ENCODE results near the gene VRK2. TPM values are rescaled to one million over a fixed set of nuclear protein-coding genes. Genes with fewer than 3 reads are reported as not detected.
"Not testable (repeated sequence)": the region's sequence is repeated elsewhere in the genome, so short reads cannot be mapped to it uniquely, and the experiment has no call there.

VRK2 gene
- total and polyA plus RNA-seq, 5 donors from 2014 or later, result 20.5 to 28.6 (median 24.0) TPM

GRCh38 chr2:58135861-58136260 lies 89.3 kb downstream of the VRK2 start:
- Mint-ChIP-seq H3K27me3 (no peaks in the 10 kb centered on the region), H3K27ac (no peak overlapping the region), H3K9me3 (no peaks in the 10 kb centered on the region), H3K36me3 (peaks cover 34% of the 10 kb centered on the region), H3K4me3 (no peak overlapping the region), H3K4me1 (no peaks in the 10 kb centered on the region)
- DNase-seq, result no peak
- H3K27me3 ChIP-seq (ENCODE audit: control insufficient read depth, insufficient read depth, low read length), result no peaks in the 10 kb centered on the region
- H3K4me3 ChIP-seq (ENCODE audit: low read depth, low read length), result no peak overlapping the region
- no peak overlapping the region for H3K27ac ChIP-seq (ENCODE audit: insufficient read depth, low read length, poor library complexity, severe bottlenecking)
- peaks cover 13% of the 10 kb centered on the region for H3K36me3 ChIP-seq (ENCODE audit: control insufficient read depth, insufficient read depth, low read length)
- H3K4me1 ChIP-seq (ENCODE audit: control insufficient read depth, insufficient read depth, low read length, poor library complexity, severe bottlenecking), result no peaks in the 10 kb centered on the region
- ATAC-seq (ENCODE audit: low read depth in 2 of 2), result no peak
- no peaks in the 10 kb centered on the region for H3K9me3 ChIP-seq (ENCODE audit: control insufficient read depth in 2 of 2, low read length in 2 of 2)

GRCh38 chr2:58137221-58137620 lies 90.6 kb downstream of the VRK2 start:
- no peak overlapping the region for H3K4me3 Mint-ChIP-seq

GRCh38 chr2:58137856-58138255 lies 91.2 kb downstream of the VRK2 start:
- Mint-ChIP-seq H3K27me3 (no peaks in the 10 kb centered on the region), H3K36me3 (peaks cover 24% of the 10 kb centered on the region), H3K4me1 (no peaks in the 10 kb centered on the region), H3K9me3 (no peaks in the 10 kb centered on the region), H3K27ac (no peak overlapping the region), H3K4me3 (no peak overlapping the region)
- no peak overlapping the region for H3K27ac ChIP-seq (ENCODE audit: insufficient read depth, low read length, poor library complexity, severe bottlenecking)
- no peaks in the 10 kb centered on the region for H3K27me3 ChIP-seq (ENCODE audit: control insufficient read depth, insufficient read depth, low read length)
- no peak for ATAC-seq (ENCODE audit: low read depth in 2 of 2)
- no peaks in the 10 kb centered on the region for H3K9me3 ChIP-seq (ENCODE audit: control insufficient read depth in 2 of 2, low read length in 2 of 2)
- peaks cover 11% of the 10 kb centered on the region for H3K36me3 ChIP-seq (ENCODE audit: control insufficient read depth, insufficient read depth, low read length)
- H3K4me3 ChIP-seq (ENCODE audit: low read depth, low read length), result no peak overlapping the region
- DNase-seq, result no peak
- no peaks in the 10 kb centered on the region for H3K4me1 ChIP-seq (ENCODE audit: control insufficient read depth, insufficient read depth, low read length, poor library complexity, severe bottlenecking)

More at GRCh38 chr2:58137221-58137620, 90.6 kb downstream of the VRK2 start:
- Histone ChIP-seq H3K4me1 (ENCODE audit: control insufficient read depth, insufficient read depth, low read length, poor library complexity, severe bottlenecking) (no peaks in the 10 kb centered on the region), H3K9me3 (ENCODE audit: control insufficient read depth in 2 of 2, low read length in 2 of 2) (no peaks in the 10 kb centered on the region), H3K27ac (ENCODE audit: insufficient read depth, low read length, poor library complexity, severe bottlenecking) (no peak overlapping the region), H3K4me3 (ENCODE audit: low read depth, low read length) (no peak overlapping the region), H3K36me3 (ENCODE audit: control insufficient read depth, insufficient read depth, low read length) (peaks cover 11% of the 10 kb centered on the region), H3K27me3 (ENCODE audit: control insufficient read depth, insufficient read depth, low read length) (no peaks in the 10 kb centered on the region)
- no peaks in the 10 kb centered on the region for H3K27me3 Mint-ChIP-seq
- H3K36me3 Mint-ChIP-seq, result peaks cover 29% of the 10 kb centered on the region
- no peak for ATAC-seq (ENCODE audit: low read depth in 2 of 2)
- no peak for DNase-seq
- H3K27ac Mint-ChIP-seq, result no peak overlapping the region
- H3K4me1 Mint-ChIP-seq, result no peaks in the 10 kb centered on the region
- H3K9me3 Mint-ChIP-seq, result no peaks in the 10 kb centered on the region

- Mint-ChIP-seq H3K36me3 (peaks cover 24% of the 10 kb centered on the region), H3K9me3 (no peaks in the 10 kb centered on the region), H3K27ac (peak overlapping the region in 1 of 3 donors; percentile 25), H3K4me3 (no peak overlapping the region), H3K4me1 (no peaks in the 10 kb centered on the region), H3K27me3 (no peaks in the 10 kb centered on the region)
- no peak overlapping the region for H3K27ac ChIP-seq (ENCODE audit: insufficient read depth, low read length, poor library complexity, severe bottlenecking)
- H3K9me3 ChIP-seq (ENCODE audit: control insufficient read depth in 2 of 2, low read length in 2 of 2), result no peaks in the 10 kb centered on the region
- peaks cover 11% of the 10 kb centered on the region for H3K36me3 ChIP-seq (ENCODE audit: control insufficient read depth, insufficient read depth, low read length)
- no peak for ATAC-seq (ENCODE audit: low read depth in 2 of 2)
- DNase-seq, result no peak
- H3K27me3 ChIP-seq (ENCODE audit: control insufficient read depth, insufficient read depth, low read length), result no peaks in the 10 kb centered on the region
- no peak overlapping the region for H3K4me3 ChIP-seq (ENCODE audit: low read depth, low read length)
- H3K4me1 ChIP-seq (ENCODE audit: control insufficient read depth, insufficient read depth, low read length, poor library complexity, severe bottlenecking), result no peaks in the 10 kb centered on the region
Measured at GRCh38 chr2:58138396-58139030, 91.9 kb downstream of the VRK2 start.

- Histone ChIP-seq H3K27ac (ENCODE audit: insufficient read depth, low read length, poor library complexity, severe bottlenecking) (no peak overlapping the region), H3K27me3 (ENCODE audit: control insufficient read depth, insufficient read depth, low read length) (no peaks in the 10 kb centered on the region), H3K9me3 (ENCODE audit: control insufficient read depth in 2 of 2, low read length in 2 of 2) (no peaks in the 10 kb centered on the region), H3K4me3 (ENCODE audit: low read depth, low read length) (no peak overlapping the region), H3K36me3 (ENCODE audit: control insufficient read depth, insufficient read depth, low read length) (peaks cover 9% of the 10 kb centered on the region), H3K4me1 (ENCODE audit: control insufficient read depth, insufficient read depth, low read length, poor library complexity, severe bottlenecking) (no peaks in the 10 kb centered on the region)
- H3K4me1 Mint-ChIP-seq, result peaks cover 0 to 4% (median 0%) of the 10 kb centered on the region in 4 donors
- H3K9me3 Mint-ChIP-seq, result peaks cover 0 to 3% (median 0%) of the 10 kb centered on the region in 7 donors
- no peak for ATAC-seq (ENCODE audit: low read depth in 2 of 2)
- DNase-seq, result no peak
- peaks cover 20% of the 10 kb centered on the region for H3K36me3 Mint-ChIP-seq
- H3K27me3 Mint-ChIP-seq, result no peaks in the 10 kb centered on the region
- no peak overlapping the region for H3K27ac Mint-ChIP-seq
- H3K4me3 Mint-ChIP-seq, result no peak overlapping the region
Measured at GRCh38 chr2:58140508-58141072, 94.0 kb downstream of the VRK2 start.

GRCh38 chr2:58145769-58146168 lies 99.2 kb downstream of the VRK2 start:
- H3K27ac Mint-ChIP-seq; ATAC-seq (ENCODE audit: low read depth in 2 of 2); H3K4me3 Mint-ChIP-seq: not testable (repeated sequence)

GRCh38 chr2:58146707-58147106 lies 100.1 kb downstream of the VRK2 start:
- Mint-ChIP-seq H3K4me3 (no peak overlapping the region), H3K9me3 (peaks cover 0 to 3% (median 0%) of the 10 kb centered on the region in 7 donors), H3K27me3 (no peaks in the 10 kb centered on the region), H3K36me3 (peaks cover 29% of the 10 kb centered on the region), H3K27ac (no peak overlapping the region), H3K4me1 (peaks cover 0 to 10% (median 5%) of the 10 kb centered on the region in 4 donors)
- H3K27me3 ChIP-seq (ENCODE audit: control insufficient read depth, insufficient read depth, low read length), result no peaks in the 10 kb centered on the region
- H3K4me3 ChIP-seq (ENCODE audit: low read depth, low read length), result no peak overlapping the region
- H3K36me3 ChIP-seq (ENCODE audit: control insufficient read depth, insufficient read depth, low read length), result peaks cover 6% of the 10 kb centered on the region
- DNase-seq (peak in 1 of 3 donors; percentile 29), ATAC-seq (ENCODE audit: low read depth in 2 of 2) (no peak)
- no peak overlapping the region for H3K27ac ChIP-seq (ENCODE audit: insufficient read depth, low read length, poor library complexity, severe bottlenecking)
- no peaks in the 10 kb centered on the region for H3K9me3 ChIP-seq (ENCODE audit: control insufficient read depth in 2 of 2, low read length in 2 of 2)
- no peaks in the 10 kb centered on the region for H3K4me1 ChIP-seq (ENCODE audit: control insufficient read depth, insufficient read depth, low read length, poor library complexity, severe bottlenecking)

More at GRCh38 chr2:58145769-58146168, 99.2 kb downstream of the VRK2 start:
- H3K4me1 Mint-ChIP-seq; H3K4me1 ChIP-seq (ENCODE audit: control insufficient read depth, insufficient read depth, low read length, poor library complexity, severe bottlenecking); DNase-seq; H3K27ac ChIP-seq (ENCODE audit: insufficient read depth, low read length, poor library complexity, severe bottlenecking); H3K4me3 ChIP-seq (ENCODE audit: low read depth, low read length); H3K27me3 ChIP-seq (ENCODE audit: control insufficient read depth, insufficient read depth, low read length); H3K27me3 Mint-ChIP-seq; H3K9me3 ChIP-seq (ENCODE audit: control insufficient read depth in 2 of 2, low read length in 2 of 2); H3K9me3 Mint-ChIP-seq: not testable (repeated sequence)
- H3K36me3 Mint-ChIP-seq, result peaks cover 34% of the 10 kb centered on the region
- H3K36me3 ChIP-seq (ENCODE audit: control insufficient read depth, insufficient read depth, low read length), result peaks cover 11% of the 10 kb centered on the region

All from CD4-positive, CD25-positive, alpha-beta regulatory T cell (primary cell).